DMS153 treated with DMSO at 0.1 percent for 48 hours (cell line): Measurements from ENCODE around the gene GAK.

Experiments used
- DNase-seq: peaks from one replicate; lab custom pipeline; 2025; ENCODE audit not compliant: unreplicated experiment; lab: John Stamatoyannopoulos, UW

GAK gene

DNA sequence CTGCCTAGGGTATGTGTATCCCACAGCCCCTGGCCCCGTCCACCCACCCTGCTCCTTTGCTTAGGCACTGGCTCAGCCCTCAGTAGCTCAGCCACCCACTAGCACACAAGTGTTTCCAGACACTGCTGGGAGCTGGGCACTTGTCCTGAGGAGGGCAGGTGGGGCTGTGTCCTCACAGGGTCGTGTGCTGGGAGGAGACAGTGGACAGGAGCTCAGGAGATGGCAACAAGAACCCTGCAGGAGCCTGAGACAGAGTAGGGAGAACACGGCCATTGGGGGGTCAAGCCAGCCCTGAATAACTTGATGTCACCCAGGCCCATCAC lies 100.7 kb downstream of the GAK start:
- no peak for DNase-seq

DNA sequence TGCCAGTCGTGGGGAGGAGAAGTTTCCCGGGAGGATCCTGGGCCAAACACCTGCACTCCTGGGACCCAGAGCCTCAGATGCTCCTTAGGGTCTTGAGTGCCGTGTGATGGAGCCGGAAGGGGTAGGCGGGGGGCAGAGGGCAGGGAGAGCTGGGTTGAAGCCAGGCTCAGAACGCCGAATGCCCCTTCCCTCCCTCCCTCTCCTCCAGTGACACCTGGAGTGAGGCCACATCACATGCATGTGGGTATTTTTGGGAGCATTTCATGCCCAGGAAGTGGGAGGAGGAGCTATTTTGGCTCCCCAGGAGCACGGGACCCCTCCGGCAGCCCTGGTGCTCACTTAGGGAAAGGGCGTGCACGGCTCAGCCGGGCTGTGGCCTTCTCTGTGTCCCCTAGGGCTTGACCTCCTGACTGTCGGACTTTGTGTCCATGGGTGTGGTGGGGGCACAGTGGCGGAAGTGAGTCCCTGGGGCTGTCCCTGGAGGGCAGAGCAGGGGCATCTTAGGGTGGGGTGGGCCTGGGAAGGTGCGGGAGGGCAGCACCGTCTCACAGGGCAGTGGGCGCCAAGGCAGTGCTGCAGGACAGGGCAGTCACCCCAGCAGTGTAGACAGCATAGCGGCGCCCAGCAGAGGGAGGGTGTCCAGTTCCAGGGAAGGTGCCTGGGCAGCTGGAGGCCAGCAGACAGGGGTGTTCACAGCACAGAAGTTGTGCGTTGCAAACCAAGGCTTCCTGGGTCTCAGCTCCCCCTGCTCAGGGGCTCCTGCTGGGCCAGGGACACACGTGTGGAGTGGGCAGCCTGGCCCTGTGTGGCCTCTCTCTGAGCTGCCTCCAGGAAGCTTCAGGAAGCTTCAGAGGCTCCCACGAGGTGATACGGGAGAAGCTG lies 101.3 kb downstream of the GAK start:
- no peak for DNase-seq

DNA sequence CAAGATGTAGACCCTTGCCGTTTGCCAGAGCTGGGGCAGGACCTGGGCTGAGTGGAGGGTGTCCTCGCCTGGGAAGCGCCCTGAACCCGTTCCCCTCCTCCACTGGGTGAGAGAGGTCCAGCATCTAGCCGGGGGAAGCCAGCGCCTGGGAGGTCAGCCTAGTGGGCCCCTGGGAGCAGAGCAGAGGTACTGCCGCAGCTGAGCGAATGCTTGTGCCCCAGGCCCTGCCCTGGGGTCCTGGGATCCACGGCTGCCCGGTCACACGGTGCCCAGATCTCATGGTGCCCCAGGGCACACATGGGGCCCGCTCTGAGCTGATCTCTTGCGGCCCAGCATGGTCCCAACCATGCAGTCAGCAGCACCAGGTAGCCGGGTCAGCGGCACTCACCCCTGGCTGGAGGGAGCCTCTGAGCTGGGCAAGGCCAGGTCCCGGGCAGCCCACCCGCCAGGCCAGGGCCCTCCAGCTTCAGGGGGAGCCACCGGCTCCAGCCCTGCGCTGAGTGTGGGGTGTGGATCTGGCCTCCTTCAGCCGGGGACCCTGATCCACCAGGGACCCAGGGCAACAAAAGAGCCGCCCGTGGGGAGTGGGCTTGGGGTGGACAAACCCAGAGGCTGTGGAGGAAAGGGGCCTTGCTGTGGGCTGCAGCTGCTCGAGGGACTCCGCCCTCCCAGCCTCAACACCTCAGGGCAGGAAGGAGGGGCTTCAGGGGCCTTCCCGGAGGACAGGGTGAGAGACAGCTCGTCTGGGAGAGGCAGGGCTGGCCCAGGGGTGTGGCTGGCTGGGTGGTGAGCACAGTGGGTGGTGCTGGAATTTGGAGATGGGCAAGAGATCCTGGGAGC lies 102.1 kb downstream of the GAK start:
- no peak for DNase-seq

DNA sequence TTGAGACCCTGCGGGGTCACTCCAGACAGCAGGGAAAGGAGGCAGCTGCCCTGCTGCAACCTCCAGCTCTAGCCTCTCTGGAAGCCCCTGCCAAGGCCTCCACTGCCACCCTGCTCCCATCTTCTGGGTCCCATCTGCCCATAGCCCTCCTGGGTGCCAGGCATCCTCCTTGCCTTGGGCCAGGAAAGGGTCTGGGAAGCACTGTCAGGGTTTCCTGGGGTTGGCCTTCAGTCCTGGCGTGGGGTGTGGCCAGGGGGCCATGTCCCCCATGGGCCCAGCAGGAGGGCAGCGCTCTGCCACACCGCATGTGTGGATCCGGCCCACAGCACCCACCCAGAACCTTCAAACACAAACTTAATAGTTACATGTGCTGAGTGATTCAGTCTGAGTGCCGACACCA lies 102.8 kb downstream of the GAK start:
- DNase-seq, result no peak

DNA sequence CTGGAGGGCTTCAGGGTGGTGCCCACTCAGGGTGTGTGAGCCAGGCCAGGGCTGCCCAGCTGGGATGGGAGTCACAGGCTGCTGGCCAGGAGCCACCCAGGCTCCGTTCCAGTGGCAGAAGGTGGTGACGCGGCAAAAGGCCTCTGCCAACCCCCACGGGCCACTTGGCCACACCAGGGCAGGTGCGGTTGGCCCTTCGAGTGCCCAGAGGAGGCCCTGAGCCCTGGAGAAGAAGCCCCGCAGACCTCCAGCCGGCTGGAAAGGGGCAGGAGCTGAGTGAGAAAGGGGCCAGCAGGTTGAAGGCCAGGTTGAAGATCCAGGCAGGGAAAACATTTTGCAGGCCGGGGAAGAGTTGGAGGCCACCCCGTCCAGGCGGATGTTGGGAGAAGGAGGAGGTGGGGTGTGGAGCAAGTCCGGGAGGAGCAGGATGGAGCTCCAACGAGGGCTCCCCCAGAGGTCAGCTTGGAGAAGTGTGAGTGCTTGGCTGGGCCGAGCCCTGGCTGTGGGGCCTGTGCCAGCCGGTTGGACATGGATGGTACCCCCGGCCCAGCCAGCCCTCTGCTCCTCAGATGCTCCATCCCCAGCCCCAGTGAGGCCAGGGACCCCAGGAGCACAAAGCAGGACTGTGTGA lies 103.4 kb downstream of the GAK start:
- no peak for DNase-seq

DNA sequence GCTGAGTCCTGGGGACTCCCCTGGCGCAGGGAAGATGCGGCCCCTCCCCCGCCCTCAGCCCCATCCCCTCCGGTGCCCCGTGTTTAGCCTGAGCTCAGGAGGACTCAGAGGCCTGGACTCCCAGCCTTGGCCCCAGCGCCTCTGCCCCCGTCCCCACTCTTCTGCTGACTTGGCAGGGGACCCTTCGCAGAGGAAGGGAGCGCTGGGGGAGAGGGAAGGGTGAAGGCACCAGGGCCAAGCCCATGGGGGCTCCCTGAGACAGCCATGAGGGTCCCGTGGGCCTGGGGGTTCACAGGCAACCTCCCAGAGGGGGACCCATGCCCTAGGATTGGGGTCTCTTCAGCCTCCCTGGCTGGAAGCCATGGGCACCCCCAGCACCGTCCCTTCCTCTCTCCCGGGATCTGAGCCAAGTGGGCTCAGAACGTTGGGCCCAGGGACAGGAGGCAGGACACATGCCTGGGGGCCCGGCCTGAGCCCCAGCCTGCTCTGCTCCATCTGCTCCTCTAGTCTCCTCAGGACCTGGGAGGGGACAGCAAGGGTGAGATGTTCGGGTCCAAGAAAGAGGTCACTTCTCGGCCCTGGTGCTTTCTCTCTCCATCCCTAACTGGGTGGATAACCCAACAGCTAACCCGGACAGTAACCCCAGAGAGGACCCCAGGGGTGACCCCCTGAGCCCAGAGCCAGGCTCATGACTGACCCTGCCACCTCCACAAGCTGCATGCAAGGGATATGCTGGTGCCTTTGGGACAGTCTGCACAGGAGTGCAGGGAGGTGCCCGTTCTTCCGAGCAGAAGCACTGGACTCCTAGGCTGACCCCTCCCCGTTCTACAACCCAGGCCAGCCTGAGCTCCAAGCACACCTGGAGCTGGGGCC lies 104.7 kb downstream of the GAK start:
- no peak for DNase-seq

DNA sequence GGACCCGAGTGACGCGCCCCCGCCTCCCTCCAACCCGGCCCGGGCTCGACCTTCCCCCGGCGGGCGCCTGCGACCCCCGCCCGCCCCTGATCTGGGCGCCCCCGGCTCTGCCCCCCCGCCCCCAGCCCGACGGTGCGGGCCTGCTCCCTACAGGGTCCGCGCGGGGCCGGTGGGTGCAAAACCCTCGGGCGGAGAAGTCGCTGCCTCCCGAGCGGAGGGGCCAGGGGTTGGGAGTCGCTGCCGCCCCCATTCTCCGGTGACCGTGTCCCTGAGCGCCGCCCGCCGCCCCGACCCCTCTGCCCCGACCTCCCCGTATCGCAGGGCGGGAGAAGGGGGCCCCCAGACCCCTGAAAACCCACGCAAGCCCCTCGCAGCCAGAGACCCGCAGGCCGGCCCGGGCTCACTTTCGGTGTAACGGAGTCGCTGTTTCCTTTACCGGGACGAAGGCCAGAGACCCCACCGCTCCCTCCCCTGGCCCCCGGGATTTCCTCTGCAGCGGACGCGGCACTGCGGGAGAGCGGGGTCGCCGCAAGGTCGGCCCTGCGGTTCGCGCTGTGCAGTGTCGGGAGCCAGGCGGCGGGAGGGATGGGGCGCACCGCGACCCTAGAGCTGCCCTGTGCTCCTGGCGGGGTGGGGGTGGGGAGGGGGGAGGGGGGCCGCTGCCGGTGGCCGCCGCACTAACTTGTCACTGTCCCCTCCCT lies 105.5 kb downstream of the GAK start:
- DNase-seq, result no peak

DNA sequence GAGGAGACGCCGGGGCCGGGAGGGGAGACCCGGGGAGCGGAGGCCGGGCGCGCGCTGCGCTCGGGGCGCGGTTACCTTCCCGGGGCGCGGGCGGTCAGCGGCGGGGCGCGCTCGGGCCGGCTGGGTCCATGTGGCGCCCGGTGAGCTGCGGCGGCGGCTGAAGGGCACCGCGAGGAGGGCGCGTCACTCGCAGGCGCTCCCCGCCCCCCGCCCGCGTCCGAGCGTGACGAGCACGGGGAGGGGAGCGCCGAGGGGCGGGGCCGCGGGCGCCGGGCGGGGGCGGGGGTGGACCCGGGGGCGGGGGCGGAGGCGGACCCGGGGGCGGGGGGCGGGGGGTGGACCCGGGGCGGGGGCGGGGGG lies 106.2 kb downstream of the GAK start, which contains the start of gene CPLX1:
Gene CPLX1 (minus strand): TSS at position 159 of the 360 bp plus-strand sequence. CDS start 1,607 bp downstream, outside the sequence.
- DNase-seq, result no peak

DNA sequence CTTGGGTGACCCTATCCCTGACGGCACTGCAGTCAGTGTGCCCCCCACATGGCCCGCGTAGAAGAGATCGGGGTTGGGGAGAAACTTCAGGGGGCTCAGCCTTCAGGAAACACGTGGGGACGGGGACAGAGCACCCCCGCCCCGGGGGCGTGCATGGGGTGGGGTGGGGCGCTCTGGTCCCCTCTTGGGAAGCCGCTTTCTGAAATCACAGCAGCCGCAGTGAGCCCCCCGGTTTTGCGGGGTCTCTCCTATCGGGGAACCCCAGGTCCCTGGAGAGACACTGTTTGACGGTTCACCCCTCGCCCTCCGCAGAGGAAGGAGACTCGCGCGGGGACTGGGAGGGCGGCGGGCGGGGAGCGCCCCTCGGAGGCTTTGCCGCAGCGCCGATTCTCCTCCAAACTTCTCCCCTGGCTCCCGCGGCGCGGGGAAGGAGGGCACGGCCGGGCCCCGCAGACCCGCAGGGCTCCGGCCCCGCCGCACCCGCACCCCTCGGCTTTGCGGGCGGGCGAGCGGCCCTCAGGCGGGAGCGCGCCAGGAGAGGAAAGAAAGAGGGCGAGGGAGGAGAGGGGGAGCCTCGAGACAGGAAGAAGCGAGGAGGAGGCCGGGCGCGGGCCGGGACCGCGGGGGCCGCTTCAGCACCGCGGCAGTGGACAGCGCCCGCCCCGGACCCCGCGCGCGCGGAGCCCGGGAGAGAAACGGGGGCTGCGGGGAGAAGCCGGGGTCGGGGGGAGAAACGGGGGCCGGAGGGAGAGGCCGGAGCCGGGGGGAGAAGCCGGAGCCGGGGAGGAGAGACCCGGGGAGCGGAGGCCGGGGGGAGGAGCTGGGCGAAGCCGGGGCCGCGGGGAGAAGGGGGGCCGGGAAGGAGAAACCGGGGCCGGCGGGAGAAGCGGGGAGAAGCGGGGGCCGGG lies 106.8 kb downstream of the GAK start:
- DNase-seq, result no peak

DNA sequence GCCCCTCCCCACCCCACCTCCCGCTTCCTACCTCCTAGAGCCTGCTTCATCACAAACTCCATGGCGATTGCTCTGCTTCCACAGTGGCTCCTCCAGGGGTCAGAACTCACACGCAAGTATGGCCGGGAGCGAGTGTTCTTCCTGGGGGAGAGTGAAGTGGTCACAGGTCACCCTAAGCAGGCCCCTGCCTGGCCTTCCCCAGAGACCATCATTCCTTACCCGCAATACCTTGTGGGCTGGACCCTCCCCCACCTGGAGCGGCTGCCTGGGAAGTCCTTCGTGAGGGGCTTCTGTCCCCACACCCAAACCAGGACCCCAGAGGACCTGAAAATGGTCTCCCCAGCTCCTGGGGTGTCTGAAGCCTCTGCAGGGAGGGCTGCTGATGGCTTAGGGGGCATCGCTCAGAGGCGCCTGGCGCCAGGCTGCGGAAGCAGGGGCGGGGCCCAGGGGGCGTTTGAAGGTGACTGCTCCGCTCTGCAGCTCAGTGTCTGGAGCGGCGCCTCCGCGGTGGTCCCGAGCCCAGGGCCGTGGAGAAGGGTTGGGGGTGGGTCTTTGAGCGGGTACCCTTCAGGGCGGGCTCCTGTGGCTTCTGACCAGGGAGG lies 107.6 kb downstream of the GAK start:
- DNase-seq, result no peak

DNA sequence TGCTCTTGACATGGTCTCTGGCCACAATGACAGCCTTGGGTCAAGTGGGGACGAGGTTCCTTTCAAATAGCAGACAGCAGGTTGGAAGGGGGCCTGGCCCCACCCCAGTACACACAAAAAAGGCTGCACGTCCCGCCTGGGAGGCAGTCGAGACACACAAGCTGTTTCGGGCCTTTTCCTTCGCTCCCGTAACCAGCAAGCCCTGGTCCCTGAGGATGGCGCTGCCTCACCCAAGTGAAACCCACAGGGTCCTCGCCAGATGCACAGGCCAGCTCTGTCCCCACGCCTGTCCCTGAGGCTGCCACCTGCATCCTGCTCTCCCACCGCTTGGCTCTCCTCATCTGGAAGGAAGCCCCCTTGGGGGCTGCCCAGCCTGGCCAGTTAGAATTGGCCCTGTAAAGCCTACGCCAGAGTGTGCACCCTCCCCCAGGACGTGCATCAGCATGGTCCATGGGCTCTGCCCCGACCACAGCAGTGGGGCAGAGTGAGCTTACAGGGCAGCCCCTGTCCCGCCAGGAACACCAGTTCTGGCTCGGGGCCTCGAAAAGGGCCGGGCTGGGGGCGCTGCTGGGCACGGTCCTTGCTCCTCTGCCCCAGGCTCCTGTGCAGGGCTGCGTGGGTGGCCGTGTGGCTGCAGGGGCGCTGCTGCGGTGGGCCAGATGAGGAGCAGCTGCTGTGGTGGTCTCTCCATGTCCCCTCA lies 108.2 kb downstream of the GAK start:
- DNase-seq, result no peak

DNA sequence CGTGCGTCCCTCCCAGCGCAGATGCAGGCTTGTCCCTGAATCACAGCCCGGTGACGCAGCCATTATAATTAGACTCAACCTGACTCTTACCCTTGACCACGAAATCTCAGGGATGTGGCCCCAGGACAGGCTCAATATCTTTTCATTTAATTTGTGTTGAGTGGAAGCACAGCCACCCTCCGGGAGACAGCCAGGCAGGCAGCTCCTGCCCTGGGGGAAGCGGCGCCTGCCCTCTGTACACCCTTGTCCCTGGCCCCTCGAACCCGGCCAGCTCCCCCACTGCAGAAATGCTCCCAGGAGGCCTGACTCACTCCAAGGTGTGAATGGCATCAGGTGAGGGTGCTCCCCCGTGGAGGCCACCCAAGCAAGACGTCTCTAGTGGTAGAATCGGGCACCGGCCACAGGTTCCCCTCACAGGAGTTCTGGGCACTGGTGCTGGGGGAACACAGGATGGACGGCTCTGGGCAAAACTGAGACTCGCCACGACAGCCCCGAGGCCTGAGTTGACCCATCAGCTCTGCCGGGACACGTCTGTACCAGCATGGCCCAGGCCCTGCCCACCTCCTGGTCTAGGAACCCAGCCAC lies 108.8 kb downstream of the GAK start:
- DNase-seq, result no peak

DNA sequence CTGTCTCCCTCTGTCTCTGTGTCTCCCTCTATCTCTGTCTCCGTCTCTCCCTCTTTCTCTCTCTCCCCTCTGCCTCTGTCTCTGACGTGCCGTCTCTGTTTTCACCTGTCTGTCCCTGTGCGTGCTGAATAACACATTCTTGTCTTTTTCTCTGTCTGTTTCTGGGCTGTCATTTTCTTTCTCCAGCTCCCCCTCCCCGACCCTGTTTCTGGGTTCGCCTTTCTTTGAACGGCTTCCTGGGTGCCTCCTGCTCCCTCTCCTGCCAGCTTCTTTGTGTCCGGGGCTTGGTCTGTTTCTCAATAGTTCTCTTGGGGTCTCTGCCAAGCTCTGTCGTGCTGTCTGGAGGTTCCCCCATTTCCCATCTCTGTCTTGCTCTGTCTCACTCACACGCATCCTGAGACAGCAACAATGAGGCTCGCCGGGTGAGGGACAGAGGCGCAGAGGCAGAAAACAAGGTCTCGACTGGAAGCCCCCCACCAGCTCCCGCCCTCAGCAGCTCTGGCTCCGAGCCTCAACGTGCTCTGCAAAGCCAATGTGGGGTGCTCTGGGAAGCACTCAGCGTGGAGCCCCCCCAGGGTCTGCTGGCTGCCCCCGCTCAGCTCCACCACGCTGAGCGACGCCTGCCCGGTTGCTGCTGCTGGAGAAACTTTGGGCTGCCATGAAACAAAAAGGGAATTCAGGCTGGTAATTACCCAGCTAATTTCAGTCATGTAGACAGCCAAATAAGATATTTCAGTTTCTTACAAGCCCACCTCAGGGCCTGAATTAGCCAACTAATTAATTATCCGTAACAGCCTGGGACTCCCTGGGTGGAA lies 109.5 kb downstream of the GAK start:
- no peak for DNase-seq

DNA sequence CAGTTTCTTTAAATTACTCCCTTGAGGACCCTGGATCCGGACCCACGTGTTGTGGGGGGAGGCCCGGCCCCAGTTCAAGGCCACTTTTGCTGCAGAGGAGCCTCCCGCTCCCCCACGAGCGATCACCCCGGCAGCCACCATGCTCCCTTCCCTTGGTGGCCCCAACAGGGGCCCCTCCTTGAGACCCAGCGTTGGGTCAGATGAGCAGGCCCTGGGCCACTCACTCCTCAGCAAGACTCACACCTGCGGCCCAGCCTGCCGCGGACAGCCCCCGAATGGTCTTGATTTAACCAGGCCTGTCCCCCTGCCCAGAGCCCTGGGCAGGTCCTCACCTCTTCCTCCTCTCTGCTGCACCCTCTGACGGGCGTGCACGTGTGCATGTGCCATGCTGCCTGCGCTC lies 110.5 kb downstream of the GAK start:
- DNase-seq, result no peak

DNA sequence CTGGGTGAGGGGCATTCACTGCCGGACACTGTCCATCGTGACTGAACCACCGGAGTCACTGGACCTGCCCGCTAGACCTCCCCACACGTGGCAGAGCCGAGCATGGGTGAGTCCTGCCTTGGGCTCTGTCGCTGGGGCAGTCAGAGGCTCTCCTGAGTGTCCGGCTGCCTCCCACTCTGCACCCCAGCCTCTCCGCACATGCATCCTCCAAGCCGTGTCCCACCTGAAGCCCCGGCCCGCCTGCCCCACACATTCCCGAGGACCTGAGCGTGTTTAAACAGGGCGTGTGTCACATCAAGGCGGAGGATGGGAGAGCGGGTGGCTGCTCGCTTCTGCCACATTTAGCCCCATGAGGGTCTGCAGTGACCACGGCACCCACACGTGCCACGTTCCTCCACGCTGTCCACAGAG lies 110.9 kb downstream of the GAK start:
- no peak for DNase-seq

DNA sequence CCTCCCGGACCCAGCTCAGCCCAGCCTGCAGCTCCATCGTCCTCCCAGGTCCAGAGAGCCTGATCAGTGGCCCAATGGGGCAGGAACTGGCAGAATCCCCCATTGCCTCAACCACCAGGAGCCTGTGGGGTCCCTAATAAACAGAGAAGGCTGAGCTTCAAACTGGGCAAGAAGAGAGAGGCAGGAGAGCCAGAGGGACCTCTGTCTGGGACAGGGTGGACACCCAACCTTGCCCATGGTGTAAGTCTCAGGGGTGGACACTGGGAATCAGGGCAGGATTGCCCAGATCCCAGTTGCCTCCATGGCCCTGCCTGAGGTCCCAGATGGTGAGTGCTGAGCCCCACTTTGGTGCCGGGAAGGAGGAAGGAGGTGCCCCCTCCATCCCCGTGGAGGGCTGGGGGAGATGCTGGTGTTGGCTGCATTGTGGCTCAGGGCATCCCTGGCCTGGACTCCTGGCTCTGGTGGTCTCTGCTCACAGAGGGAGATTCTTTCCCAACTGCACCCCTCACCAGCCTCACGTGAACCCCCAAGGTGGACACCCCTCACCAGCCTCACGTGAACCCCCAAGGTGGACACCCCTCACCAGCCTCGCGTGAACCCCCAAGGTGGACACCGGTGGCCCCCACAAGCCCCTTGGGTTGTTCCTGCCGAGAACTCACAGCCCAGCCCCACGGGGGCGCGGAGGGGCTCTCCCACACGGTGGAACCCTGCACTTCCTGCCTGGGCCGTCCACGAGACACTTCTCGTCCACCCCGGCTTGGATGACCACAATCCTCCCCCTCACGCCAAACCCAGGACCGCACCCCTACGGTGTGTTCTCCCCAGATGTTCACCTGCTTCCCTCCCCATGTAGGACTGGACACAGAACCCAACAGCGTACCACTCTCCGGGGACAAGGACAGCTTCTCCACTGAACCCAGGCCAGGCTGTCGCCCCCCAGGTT lies 111.6 kb downstream of the GAK start:
- DNase-seq, result no peak
